Hepatocyte (in vitro differentiated cells): Measurements from ENCODE around the gene L3HYPDH. TPM values are rescaled to one million over a fixed set of nuclear protein-coding genes. Genes with fewer than 3 reads are reported as not detected.

Source experiments
- DNase-seq: peaks from one replicate; pipeline ENCODE4 v3.0.0-alpha.2; 2016; ENCODE audit warnings: low spot score
- H2AFZ ChIP-seq: fragments of 200-600 bp; sonication (generic); 2 replicates; pipeline ENCODE4 v1.6.0; 2016; ENCODE audit warnings: antibody characterized with exemption, mild to moderate bottlenecking
- H3K27ac ChIP-seq: fragments of 200-600 bp; sonication (generic); 2 replicates; pipeline ENCODE4 v1.5.1; 2016; ENCODE audit warnings: mild to moderate bottlenecking
- H3K27me3 ChIP-seq: fragments of 200-600 bp; sonication (generic); 2 replicates; pipeline ENCODE4 v1.6.1; 2016
- H3K36me3 ChIP-seq: fragments of 200-600 bp; sonication (generic); replicated peaks from 2 replicates; pipeline ENCODE4 v1.5.1; 2016; ENCODE audit warnings: low read depth; ENCODE audit not compliant: insufficient read depth
- H3K4me1 ChIP-seq: fragments of 200-600 bp; sonication (generic); 2 replicates; pipeline ENCODE4 v1.5.1; 2016; ENCODE audit warnings: mild to moderate bottlenecking, moderate library complexity; ENCODE audit not compliant: insufficient read depth
- H3K4me2 ChIP-seq: fragments of 200-600 bp; sonication (generic); 2 replicates; pipeline ENCODE4 v1.6.0; 2016
- H3K4me3 ChIP-seq: fragments of 200-600 bp; sonication (generic); 2 replicates; pipeline ENCODE4 v1.5.1; 2016; ENCODE audit warnings: mild to moderate bottlenecking
- H3K79me2 ChIP-seq: fragments of 200-600 bp; sonication (generic); 2 replicates; pipeline ENCODE4 v1.6.0; 2017; ENCODE audit warnings: mild to moderate bottlenecking
- H3K9me2 ChIP-seq: fragments of 200-600 bp; sonication (generic); replicated peaks from 2 replicates; pipeline ENCODE4 v1.6.0; 2017; ENCODE audit warnings: mild to moderate bottlenecking; ENCODE audit not compliant: insufficient read depth
- H3K9me3 ChIP-seq: fragments of 200-600 bp; sonication (generic); 2 replicates; pipeline ENCODE4 v1.5.1; 2016; ENCODE audit warnings: low read depth, mild to moderate bottlenecking
- H4K20me1 ChIP-seq: fragments of 200-600 bp; sonication (generic); 2 replicates; pipeline ENCODE4 v1.6.0; 2016; ENCODE audit warnings: mild to moderate bottlenecking; ENCODE audit not compliant: insufficient read depth, poor library complexity, severe bottlenecking
- CTCF ChIP-seq: fragments of 200-600 bp; sonication (generic); IDR thresholded peaks from 2 replicates; pipeline ENCODE4 v1.5.1; 2016; ENCODE audit warnings: antibody characterized with exemption, mild to moderate bottlenecking; ENCODE audit not compliant: poor library complexity
- EZH2 ChIP-seq: fragments of 200-600 bp; sonication (generic); IDR thresholded peaks from 2 replicates; pipeline ENCODE4 v1.6.1; 2016; ENCODE audit warnings: antibody characterized with exemption, mild to moderate bottlenecking, borderline replicate concordance
- EZH2phosphoT487 ChIP-seq: fragments of 200-600 bp; sonication (generic); IDR thresholded peaks from one replicate; pipeline ENCODE4 v1.6.1; 2018; ENCODE audit warnings: antibody characterized with exemption, mild to moderate bottlenecking, low read depth, moderate library complexity; ENCODE audit not compliant: unreplicated experiment, severe bottlenecking
- WGBS: methylation state at CpG from one replicate; pipeline ENCODE4 v1.1.6; 2016; ENCODE audit warnings: low lambda C conversion rate; ENCODE audit errors: missing lambda C conversion rate; 5-methylcytosine and 5-hydroxymethylcytosine counted together
- polyA plus RNA-seq: library from polyadenylated mRNA; unstranded; fragments of >200 nt; fragmentation: Nextera tagmentation; extraction: Ambion mirVana; gene quantifications from 2 replicates; pipeline ENCODE4 v1.2.1, GENCODE V29; 2016
- total RNA-seq: library from RNA; depleted of rRNA; stranded (reverse); fragments of >200 nt; gene quantifications from 2 replicates; pipeline ENCODE4 v1.2.3, GENCODE V29; 2014

Gene L3HYPDH
- total and polyA plus RNA-seq, 2 experiments from 2014 or later: 20.3 to 36.2 TPM

GRCh38 chr14:59492384-59492783, 8.2 kb upstream of the L3HYPDH start:
- Histone ChIP-seq H3K4me3 (no peak overlapping the region), H3K9me3 (no peaks in the 10 kb centered on the region), H3K9me2 (no peaks in the 10 kb centered on the region), H4K20me1 (no peaks in the 10 kb centered on the region), H3K4me2 (no peak overlapping the region), H3K79me2 (peaks cover 41% of the 10 kb centered on the region), H3K27ac (no peak overlapping the region), H3K27me3 (no peaks in the 10 kb centered on the region), H3K4me1 (no peaks in the 10 kb centered on the region), H2AFZ (no peak overlapping the region), H3K36me3 (no peaks in the 10 kb centered on the region)
- no peak for TF ChIP-seq EZH2phosphoT487
- TF ChIP-seq CTCF: no peak
- TF ChIP-seq EZH2: no peak
- DNase-seq: no peak
- 61% methylated on average over 1 of the region's 1 CpG for WGBS

- Histone ChIP-seq H3K4me2 (no peak overlapping the region), H3K9me3 (no peaks in the 10 kb centered on the region), H3K27me3 (no peaks in the 10 kb centered on the region), H3K4me1 (peaks cover 9% of the 10 kb centered on the region), H2AFZ (no peak overlapping the region), H3K9me2 (no peaks in the 10 kb centered on the region), H3K4me3 (no peak overlapping the region), H3K27ac (no peak overlapping the region), H3K36me3 (no peaks in the 10 kb centered on the region), H3K79me2 (peaks cover 57% of the 10 kb centered on the region), H4K20me1 (no peaks in the 10 kb centered on the region)
- TF ChIP-seq EZH2 (no peak), CTCF (no peak), EZH2phosphoT487 (no peak)
- WGBS: 87% methylated on average over 3 of the region's 3 CpGs
- DNase-seq: no peak
Measured at GRCh38 chr14:59490756-59491155, 6.5 kb upstream of the L3HYPDH start.

- peak overlapping the region; percentile 79 for H3K4me2 ChIP-seq
- peaks cover 4% of the 10 kb centered on the region for H4K20me1 ChIP-seq
- TF ChIP-seq EZH2 (no peak), CTCF (no peak), EZH2phosphoT487 (no peak)
- no peaks in the 10 kb centered on the region for H3K27me3 ChIP-seq
- under 1% methylated on average over 16 of the region's 32 CpGs for WGBS
- DNase-seq: no peak
- H3K36me3 ChIP-seq: no peaks in the 10 kb centered on the region
- H3K9me3 ChIP-seq: no peaks in the 10 kb centered on the region
- H3K27ac ChIP-seq: peak overlapping the region; percentile 92
- H2AFZ ChIP-seq: peak overlapping the region; percentile 49
- peaks cover 64% of the 10 kb centered on the region for H3K79me2 ChIP-seq
- H3K4me1 ChIP-seq: peaks cover 34% of the 10 kb centered on the region
- H3K4me3 ChIP-seq: peak overlapping the region; percentile 55
- no peaks in the 10 kb centered on the region for H3K9me2 ChIP-seq
Measured at GRCh38 chr14:59484639-59485175, 499 bp upstream of the L3HYPDH start.
